ENCODE results near the gene PHKA1.

- no peak for TF ChIP-seq CTCF (IDR thresholded peaks at IDR 0.05; ENCODE audit: extremely low read depth in 1 of 2, insufficient read depth in 1 of 2, low read depth in 1 of 2, low read length in 2 of 2)
- TF ChIP-seq POLR2A (IDR thresholded peaks at IDR 0.05; ENCODE audit: low read depth, low read length) = no peak
- TF ChIP-seq POLR2AphosphoS5 (IDR thresholded peaks at IDR 0.05; ENCODE audit: insufficient read depth, low read depth, low read length) = no peak
- TF ChIP-seq, protein P1, sequence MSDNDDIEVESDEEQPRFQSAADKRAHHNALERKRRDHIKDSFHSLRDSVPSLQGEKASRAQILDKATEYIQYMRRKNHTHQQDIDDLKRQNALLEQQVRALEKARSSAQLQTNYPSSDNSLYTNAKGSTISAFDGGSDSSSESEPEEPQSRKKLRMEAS (IDR thresholded peaks at IDR 0.05; ENCODE audit: insufficient read depth, insufficient read length) = no peak
- TF ChIP-seq MYC (IDR thresholded peaks at IDR 0.05; ENCODE audit: low read depth, low read length) = no peak
- TF ChIP-seq EZH2 (IDR thresholded peaks at IDR 0.05; ENCODE audit: borderline replicate concordance, low read depth, low read length, severe bottlenecking) = no peak
- no peak for TF ChIP-seq FOS (IDR thresholded peaks at IDR 0.05; ENCODE audit: borderline replicate concordance, insufficient read depth, low read length)
Observed at GRCh38 chrX:72536542-72536941, 177.6 kb downstream of the PHKA1 start.

Measured in endothelial cell of umbilical vein (primary cell).